H1 (cell line): Measurements from ENCODE around the gene FCRL2. TPM values are rescaled to one million over a fixed set of nuclear protein-coding genes. Genes with fewer than 3 reads are reported as not detected.

Source experiments
- CTCF ChIA-PET: fragments of 300-600 bp; sonication (Branson Sonifier 250); formaldehyde crosslinking; loops from one replicate; lab custom pipeline; 2021; ENCODE audit not compliant: partially characterized antibody; lab: Charles Lee
- POLR2A ChIA-PET: fragments of 300-600 bp; sonication (Branson Sonifier 250); formaldehyde crosslinking; loops from one replicate; lab custom pipeline; 2021; ENCODE audit warnings: inconsistent platforms; ENCODE audit not compliant: partially characterized antibody; lab: Charles Lee
- DNase-seq, 2 experiments: peaks; one replicate each; pipeline versions ENCODE4 v3.0.0 to v3.0.0-alpha.2; 2010 to 2022; ENCODE audit warnings: low spot score in 2 of 2, low read depth in 1 of 2, mixed read lengths in 1 of 2
- FAIRE-seq: peaks from 2 replicates; lab custom pipeline; 2011; peaks lifted over from hg19 to GRCh38; lab: Jason Lieb, UNC
- H2AFZ ChIP-seq: 2 replicates; pipeline ENCODE4 v1.8.1; 2012; ENCODE audit warnings: low read length, inconsistent platforms
- H2AK5ac ChIP-seq: 2 replicates; pipeline ENCODE4 v1.6.1; 2013; ENCODE audit warnings: low read depth, low read length
- H2BK120ac ChIP-seq: replicated peaks from 2 replicates; pipeline ENCODE3; 2013; ENCODE audit warnings: low read depth, low read length, inconsistent platforms
- H2BK12ac ChIP-seq: 2 replicates; pipeline ENCODE4 v1.6.1; 2013; ENCODE audit warnings: low read depth, low read length
- H2BK15ac ChIP-seq: 2 replicates; pipeline ENCODE4 v1.6.1; 2013; ENCODE audit warnings: low read length
- H2BK20ac ChIP-seq: 2 replicates; pipeline ENCODE4 v1.6.1; 2013; ENCODE audit warnings: low read length
- H2BK5ac ChIP-seq: 2 replicates; pipeline ENCODE4 v1.6.1; 2013; ENCODE audit warnings: low read depth, low read length
- H3K14ac ChIP-seq: 2 replicates; pipeline ENCODE4 v1.6.1; 2013; ENCODE audit warnings: inconsistent platforms; ENCODE audit not compliant: insufficient read length
- H3K18ac ChIP-seq: 2 replicates; pipeline ENCODE4 v1.6.1; 2013; ENCODE audit warnings: low read length; ENCODE audit errors: extremely low read depth
- H3K23ac ChIP-seq: 2 replicates; pipeline ENCODE4 v1.6.1; 2013; ENCODE audit warnings: inconsistent platforms; ENCODE audit not compliant: insufficient read length
- H3K23me2 ChIP-seq: 2 replicates; pipeline ENCODE4 v1.6.1; 2013; ENCODE audit warnings: low read depth, low read length
- H3K27ac ChIP-seq: 2 replicates; pipeline ENCODE4 v1.6.1; 2011; ENCODE audit warnings: low read depth, low read length, inconsistent platforms
- H3K27me3 ChIP-seq, 4 experiments: replicated peaks in 1 of 4; 1 replicate in 1 of 4; 2 replicates in 3 of 4; pipeline versions ENCODE4 v1.6.1 to v1.8.1; 2011 to 2013; ENCODE audit warnings: low read length in 3 of 4, mild to moderate bottlenecking in 3 of 4, inconsistent platforms in 2 of 4, mixed read lengths in 2 of 4, moderate library complexity in 1 of 4; ENCODE audit not compliant: control insufficient read depth in 3 of 4, insufficient read depth in 3 of 4; ENCODE audit errors: extremely low read depth in 1 of 4
- H3K36me3 ChIP-seq, 4 experiments: 2 replicates each; pipeline versions ENCODE4 v1.6.1 to v1.8.1; 2011 to 2013; ENCODE audit warnings: mild to moderate bottlenecking in 4 of 4, low read length in 3 of 4, moderate library complexity in 2 of 4, control low read depth in 1 of 4, inconsistent platforms in 1 of 4; ENCODE audit not compliant: insufficient read depth in 4 of 4, control insufficient read depth in 2 of 4
- H3K4ac ChIP-seq: replicated peaks from 2 replicates; pipeline ENCODE3; 2013; ENCODE audit warnings: low read length, low read depth, mixed read lengths, inconsistent platforms; ENCODE audit not compliant: insufficient read length
- H3K4me1 ChIP-seq, 4 experiments: replicated peaks in 1 of 4; 1 replicate in 1 of 4; 2 replicates in 3 of 4; pipeline versions ENCODE4 v1.6.1 to v1.8.1; 2011 to 2013; ENCODE audit warnings: low read length in 3 of 4, inconsistent platforms in 2 of 4, mixed read lengths in 1 of 4; ENCODE audit not compliant: insufficient read depth in 4 of 4, control insufficient read depth in 3 of 4
- H3K4me2 ChIP-seq, 2 experiments: 2 replicates each; pipeline versions ENCODE4 v1.6.1 to v1.8.1; 2011 to 2013; ENCODE audit warnings: low read depth in 2 of 2, low read length in 2 of 2, control low read depth in 1 of 2, inconsistent platforms in 1 of 2, mild to moderate bottlenecking in 1 of 2; ENCODE audit not compliant: insufficient read depth in 1 of 2
- H3K4me3 ChIP-seq, 4 experiments: fragments of 200-600, 300-600 bp in 1 of 4; sonication (generic), shearing (Covaris generic), sonication (Bioruptor Twin) in 1 of 4; 2 replicates each; pipeline versions ENCODE4 v1.5.1 to v1.8.1; 2011 to 2016; ENCODE audit warnings: low read length in 4 of 4, low read depth in 3 of 4, control low read depth in 2 of 4, inconsistent platforms in 2 of 4, mild to moderate bottlenecking in 2 of 4, mixed read lengths in 1 of 4, moderate library complexity in 1 of 4; ENCODE audit not compliant: insufficient read depth in 2 of 4; ENCODE audit errors: extremely low read depth in 1 of 4
- H3K56ac ChIP-seq: replicated peaks from 2 replicates; pipeline ENCODE3; 2013; ENCODE audit warnings: low read depth, mild to moderate bottlenecking, mixed read lengths, low read length, inconsistent platforms; ENCODE audit not compliant: insufficient read length
- H3K79me1 ChIP-seq: 2 replicates; pipeline ENCODE4 v1.6.1; 2013; ENCODE audit warnings: low read depth, low read length, control low read depth
- H3K79me2 ChIP-seq, 2 experiments: 2 replicates each; pipeline versions ENCODE4 v1.6.1 to v1.8.1; 2012 to 2013; ENCODE audit warnings: low read length in 2 of 2, mild to moderate bottlenecking in 2 of 2, inconsistent platforms in 1 of 2; ENCODE audit not compliant: insufficient read depth in 2 of 2, control insufficient read depth in 1 of 2
- H3K9ac ChIP-seq, 4 experiments: replicated peaks in 1 of 4; 1 replicate in 1 of 4; 2 replicates in 3 of 4; pipeline versions ENCODE4 v1.6.1 to v1.8.1; 2011 to 2013; ENCODE audit warnings: low read depth in 3 of 4, low read length in 3 of 4, control low read depth in 2 of 4, mild to moderate bottlenecking in 2 of 4, moderate library complexity in 2 of 4, inconsistent platforms in 1 of 4; ENCODE audit errors: extremely low read depth in 1 of 4
- H3K9me3 ChIP-seq, 2 experiments: 2 replicates each; pipeline versions ENCODE4 v1.6.1 to v1.8.1; 2012 to 2013; ENCODE audit warnings: mild to moderate bottlenecking in 2 of 2, moderate library complexity in 2 of 2, control low read depth in 1 of 2, inconsistent platforms in 1 of 2, low read depth in 1 of 2, low read length in 1 of 2, mixed read lengths in 1 of 2; ENCODE audit not compliant: insufficient read depth in 2 of 2
- H4K20me1 ChIP-seq, 2 experiments: replicated peaks in 1 of 2; 2 replicates each; pipeline versions ENCODE3 to v1.8.1; 2011 to 2013; ENCODE audit warnings: inconsistent platforms in 2 of 2, low read length in 2 of 2, mild to moderate bottlenecking in 1 of 2; ENCODE audit not compliant: insufficient read depth in 2 of 2, control insufficient read depth in 1 of 2
- H4K5ac ChIP-seq: 2 replicates; pipeline ENCODE4 v1.6.1; 2013; ENCODE audit warnings: low read length, low read depth, mixed read lengths, inconsistent platforms; ENCODE audit not compliant: insufficient read length
- H4K8ac ChIP-seq: 2 replicates; pipeline ENCODE4 v1.8.0; 2013; ENCODE audit warnings: mild to moderate bottlenecking, moderate library complexity, low read length, inconsistent platforms; ENCODE audit not compliant: insufficient read depth; ENCODE audit errors: extremely low read depth
- H4K91ac ChIP-seq: replicated peaks from 2 replicates; pipeline ENCODE3; 2013; ENCODE audit warnings: low read length, mixed read lengths, inconsistent platforms; ENCODE audit not compliant: insufficient read length
- ATF2 ChIP-seq: IDR thresholded peaks from 2 replicates; pipeline ENCODE4 v1.6.1; 2012; ENCODE audit warnings: low read length, inconsistent platforms
- BACH1 ChIP-seq: IDR thresholded peaks from 2 replicates; pipeline ENCODE4 v1.6.1; 2012; ENCODE audit warnings: low read length, improper control_type of control experiment
- EP300 ChIP-seq, 2 experiments: IDR thresholded peaks; 1 replicate in 1 of 2; 2 replicates in 1 of 2; pipeline ENCODE4 v1.6.1; 2011 to 2012; ENCODE audit warnings: low read depth in 2 of 2, low read length in 2 of 2, mild to moderate bottlenecking in 2 of 2, borderline replicate concordance in 1 of 2, inconsistent platforms in 1 of 2, moderate library complexity in 1 of 2
- GABPA ChIP-seq: IDR thresholded peaks from 2 replicates; pipeline ENCODE4 v1.6.1; 2011; ENCODE audit warnings: mild to moderate bottlenecking, low read length, moderate library complexity, borderline replicate concordance; ENCODE audit not compliant: insufficient read depth
- JUND ChIP-seq: IDR thresholded peaks from 2 replicates; pipeline ENCODE4 v1.6.1; 2011; ENCODE audit warnings: mild to moderate bottlenecking, improper control_type of control experiment, low read length
- MAFK ChIP-seq: IDR thresholded peaks from 2 replicates; pipeline ENCODE4 v1.6.1; 2012; ENCODE audit warnings: low read depth, mild to moderate bottlenecking, improper control_type of control experiment, low read length
- SAP30 ChIP-seq: fragments of 300-600 bp; sonication (generic); IDR thresholded peaks from 2 replicates; pipeline ENCODE4 v1.7.1; 2012; ENCODE audit warnings: low read length, moderate library complexity, mild to moderate bottlenecking, inconsistent platforms; ENCODE audit not compliant: insufficient read depth, insufficient replicate concordance
- SUZ12 ChIP-seq: fragments of 200-600 bp; sonication (generic); IDR thresholded peaks from 2 replicates; pipeline ENCODE4 v1.6.1; 2012; ENCODE audit warnings: mild to moderate bottlenecking, inconsistent platforms, low read length, moderate library complexity, mixed read lengths
- TCF12 ChIP-seq: IDR thresholded peaks from 2 replicates; pipeline ENCODE4 v1.6.1; 2011; ENCODE audit warnings: low read depth, mild to moderate bottlenecking, low read length
- WGBS, 2 experiments: shearing (Covaris generic) in 1 of 2; methylation state at CpG; one replicate each; pipeline versions ENCODE4 v1.1.6 to v1.1.7; 2013 to 2015; ENCODE audit warnings: low lambda C conversion rate in 2 of 2, mixed read lengths in 2 of 2, inconsistent platforms in 1 of 2, low coverage in 1 of 2, missing lambda C conversion rate in 1 of 2; ENCODE audit not compliant: insufficient replicate concordance in 2 of 2, insufficient coverage in 1 of 2, insufficient read length in 1 of 2; ENCODE audit errors: extremely low coverage in 1 of 2, missing lambda C conversion rate in 1 of 2; 5-methylcytosine and 5-hydroxymethylcytosine counted together
- polyA plus RNA-seq, 7 experiments: library from polyadenylated mRNA; depleted of rRNA in 3 of 7; stranded (reverse) in 5 of 7; unstranded in 2 of 7; fragments of >200 nt in 5 of 7; fragments of 200-250 nt in 2 of 7; gene quantifications; 1 replicate in 5 of 7; 2 replicates in 1 of 7; 4 replicates in 1 of 7; pipeline versions ENCODE4 v1.2.1 to v1.2.3, GENCODE V29; 2011 to 2013; ENCODE audit warnings: missing spikeins in 2 of 7, mixed read lengths in 2 of 7
- total RNA-seq: library from RNA; stranded (reverse); fragmentation: NEBNext Ultra II Directional; extraction: Animal tissue kit (Norgen Biotek cat#: 25700); gene quantifications from 2 replicates; pipeline ENCODE4 v1.2.1, GENCODE V29; 2021

FCRL2 gene
- total and polyA plus RNA-seq, 2 of the 8 experiments (the other 6 are each of a cell fraction or from before 2014, with no cell fraction given), result not detected

GRCh38 chr1:157702308-157702825, 74.6 kb downstream of the FCRL2 start:
- H4K20me1 ChIP-seq, result no peaks in the 10 kb centered on the region
- WGBS, 2 experiments, result 81% methylated on average over 5 of the region's 5 CpGs; no CpG with 5 or more reads in 1 of the 2 experiments
- POLR2A ChIA-PET, result interaction anchor here (0.7 kb wide), 1 partner anchor 51 kb away, joined by 3 read pairs; no protein-coding TSS in a partner anchor
- H3K4me3 ChIP-seq, result no peak overlapping the region
- no peak overlapping the region for H4K5ac ChIP-seq
- no peak overlapping the region for H2AFZ ChIP-seq
- no peak for DNase-seq
- no peak overlapping the region for H3K14ac ChIP-seq
- no peak overlapping the region for H3K9ac ChIP-seq
- H4K8ac ChIP-seq, result no peak overlapping the region
- TF ChIP-seq EP300 (IDR thresholded peaks at IDR 0.05; ENCODE audit: borderline replicate concordance in 1 of 2, low read depth in 2 of 2, low read length in 2 of 2), result no peak
- TF ChIP-seq TCF12, result no peak
- TF ChIP-seq SAP30, result no peak
- no peak for TF ChIP-seq JUND
- TF ChIP-seq BACH1, result no peak
- no peak for TF ChIP-seq MAFK
- no peak for TF ChIP-seq SUZ12
- TF ChIP-seq ATF2, result no peak
- TF ChIP-seq GABPA, result no peak
- TF ChIP-seq, all 59 proteins: peak for 0
- Histone ChIP-seq H3K27ac (no peak overlapping the region), H4K91ac (no peak overlapping the region), H2BK5ac (no peak overlapping the region), H2BK12ac (no peak overlapping the region), H3K23ac (no peak overlapping the region), H3K4me2 (no peak overlapping the region), H2BK120ac (no peak overlapping the region), H2BK15ac (no peak overlapping the region), H3K27me3 (no peaks in the 10 kb centered on the region), H2AK5ac (no peak overlapping the region), H3K56ac (no peak overlapping the region), H2BK20ac (no peak overlapping the region), H3K18ac (no peak overlapping the region), H3K4me1 (no peaks in the 10 kb centered on the region), H3K23me2 (no peaks in the 10 kb centered on the region), H3K79me2 (no peaks in the 10 kb centered on the region), H3K79me1 (no peaks in the 10 kb centered on the region), H3K9me3 (no peaks in the 10 kb centered on the region), H3K4ac (no peak overlapping the region), H3K36me3 (no peaks in the 10 kb centered on the region)
- CTCF ChIA-PET, result no interaction called here
- no peak for FAIRE-seq
